HEK293T (cell line): ENCODE measurements around the gene COL10A1.

Experiments used
- CTCF ChIA-PET: fragments of 350-600 bp; formaldehyde crosslinking; extraction: SDS; loops from one replicate; lab custom pipeline; 2021; ENCODE audit warnings: antibody characterized with exemption, inconsistent platforms; lab: Yijun Ruan, JAX
- POLR2A ChIA-PET: fragments of 350-600 bp; formaldehyde crosslinking; extraction: SDS; loops from one replicate; lab custom pipeline; 2020; ENCODE audit warnings: antibody characterized with exemption, inconsistent platforms; lab: Yijun Ruan, JAX
- DNase-seq: peaks from one replicate; pipeline ENCODE4 v3.0.0; 2012; ENCODE audit warnings: mixed read lengths; ENCODE audit errors: extremely low spot score
- ARNT ChIP-seq: fragments of 450-650 bp; IDR thresholded peaks from 2 replicates; pipeline ENCODE4 v1.6.1; 2017; ENCODE audit warnings: mild to moderate bottlenecking
- BHLHE40 ChIP-seq: fragments of 450-650 bp; IDR thresholded peaks from 2 replicates; pipeline ENCODE4 v1.6.1; 2016; ENCODE audit warnings: mild to moderate bottlenecking, moderate library complexity, borderline replicate concordance
- CTBP1 ChIP-seq: fragments of 450-650 bp; IDR thresholded peaks from 2 replicates; pipeline ENCODE4 v1.6.1; 2016; ENCODE audit warnings: borderline replicate concordance
- ELF4 ChIP-seq: fragments of 450-650 bp; IDR thresholded peaks from 2 replicates; pipeline ENCODE4 v1.6.1; 2017; ENCODE audit warnings: antibody characterized with exemption
- FOXA1 ChIP-seq: fragments of 450-650 bp; IDR thresholded peaks from 2 replicates; pipeline ENCODE4 v1.6.1; 2016; ENCODE audit warnings: mild to moderate bottlenecking
- FOXK2 ChIP-seq: fragments of 450-650 bp; IDR thresholded peaks from 2 replicates; pipeline ENCODE4 v1.6.1; 2016; ENCODE audit warnings: mild to moderate bottlenecking
- FOXM1 ChIP-seq: fragments of 450-650 bp; IDR thresholded peaks from 2 replicates; pipeline ENCODE4 v1.6.1; 2017; ENCODE audit warnings: mild to moderate bottlenecking, borderline replicate concordance
- HDGF ChIP-seq: fragments of 450-650 bp; IDR thresholded peaks from 2 replicates; pipeline ENCODE4 v1.6.1; 2017; ENCODE audit warnings: antibody characterized with exemption, borderline replicate concordance
- L3MBTL2 ChIP-seq: fragments of 450-650 bp; conservative IDR thresholded peaks from 2 replicates; pipeline ENCODE4 v1.6.1; 2016; ENCODE audit warnings: mild to moderate bottlenecking
- LEF1 ChIP-seq: fragments of 450-650 bp; IDR thresholded peaks from 2 replicates; pipeline ENCODE4 v1.6.1; 2017; ENCODE audit warnings: mild to moderate bottlenecking, borderline replicate concordance
- NFRKB ChIP-seq: fragments of 450-650 bp; IDR thresholded peaks from 2 replicates; pipeline ENCODE4 v1.6.1; 2016; ENCODE audit warnings: mild to moderate bottlenecking, moderate library complexity
- SP1 ChIP-seq: fragments of 450-650 bp; IDR thresholded peaks from 2 replicates; pipeline ENCODE4 v1.6.1; 2017
- SUZ12 ChIP-seq: fragments of 450-650 bp; IDR thresholded peaks from 2 replicates; pipeline ENCODE4 v1.6.1; 2016; ENCODE audit warnings: mild to moderate bottlenecking
- TARDBP ChIP-seq: fragments of 450-650 bp; IDR thresholded peaks from 2 replicates; pipeline ENCODE4 v1.6.1; 2016
- ZNF384 ChIP-seq: fragments of 450-650 bp; IDR thresholded peaks from 2 replicates; pipeline ENCODE4 v1.6.1; 2016
- TF ChIP-seq, protein P1 (sequence below): fragments of 450-650 bp; IDR thresholded peaks from 2 replicates; pipeline ENCODE4 v1.6.1; 2016

The COL10A1 gene

DNA sequence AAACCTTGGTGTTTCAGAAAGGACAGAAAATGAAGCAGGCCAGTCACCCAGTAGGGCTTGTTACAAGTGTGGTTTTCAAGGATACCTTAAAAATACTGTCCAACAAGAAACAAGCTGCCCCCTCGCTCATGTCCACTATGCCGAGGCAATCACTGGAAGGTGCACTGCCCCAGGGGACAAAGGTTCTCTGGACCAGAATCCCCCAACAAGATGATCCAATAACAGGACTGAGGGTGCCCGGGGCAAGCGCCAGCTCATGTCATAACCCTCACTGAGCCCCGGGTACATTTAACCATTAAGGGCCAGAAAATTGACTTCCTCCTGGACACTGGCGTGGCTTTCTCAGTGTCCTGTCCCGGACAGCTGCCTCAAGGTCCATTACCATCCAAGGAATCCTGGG is 31.9 kb downstream of the COL10A1 start:
- DNase-seq, result no peak
- ChIA-PET CTCF (no interaction called here), POLR2A (no interaction called here)
- TF ChIP-seq FOXM1 (no peak), HDGF (no peak), SP1 (no peak), CTBP1 (no peak), ELF4 (no peak), ZNF384 (no peak), L3MBTL2 (no peak), BHLHE40 (no peak), ARNT (no peak), LEF1 (no peak)
- TF ChIP-seq, protein P1, sequence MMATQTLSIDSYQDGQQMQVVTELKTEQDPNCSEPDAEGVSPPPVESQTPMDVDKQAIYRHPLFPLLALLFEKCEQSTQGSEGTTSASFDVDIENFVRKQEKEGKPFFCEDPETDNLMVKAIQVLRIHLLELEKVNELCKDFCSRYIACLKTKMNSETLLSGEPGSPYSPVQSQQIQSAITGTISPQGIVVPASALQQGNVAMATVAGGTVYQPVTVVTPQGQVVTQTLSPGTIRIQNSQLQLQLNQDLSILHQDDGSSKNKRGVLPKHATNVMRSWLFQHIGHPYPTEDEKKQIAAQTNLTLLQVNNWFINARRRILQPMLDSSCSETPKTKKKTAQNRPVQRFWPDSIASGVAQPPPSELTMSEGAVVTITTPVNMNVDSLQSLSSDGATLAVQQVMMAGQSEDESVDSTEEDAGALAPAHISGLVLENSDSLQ, result no peak

DNA sequence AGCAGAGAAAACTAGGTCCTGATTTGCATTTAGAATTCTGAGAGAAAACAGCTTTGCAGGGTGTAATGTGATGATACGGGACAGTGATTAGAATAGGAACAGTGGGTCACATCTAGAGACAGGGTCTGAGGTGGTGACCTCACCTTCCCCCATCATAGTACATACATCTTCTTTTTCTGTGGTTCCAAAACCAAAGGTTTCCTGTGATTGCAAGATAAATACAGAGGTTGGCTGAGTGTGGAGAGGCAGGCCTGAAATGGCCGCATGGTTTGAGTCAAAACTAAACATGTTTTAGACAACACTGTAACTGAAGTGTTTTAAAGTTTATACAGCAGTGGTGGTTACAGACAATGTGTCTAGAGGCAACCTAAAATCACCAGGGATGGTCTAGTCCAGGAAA is 35.7 kb downstream of the COL10A1 start:
- DNase-seq, result no peak
- CTCF ChIA-PET, result no interaction called here
- no peak for TF ChIP-seq HDGF
- TF ChIP-seq SUZ12, result no peak
- no peak for TF ChIP-seq NFRKB
- no peak for TF ChIP-seq L3MBTL2
- TF ChIP-seq LEF1, result no peak
- TF ChIP-seq FOXK2, result no peak
- TF ChIP-seq FOXM1, result no peak
- no peak for TF ChIP-seq SP1
- TF ChIP-seq BHLHE40, result no peak
- TF ChIP-seq CTBP1, result no peak
- no peak for TF ChIP-seq FOXA1
- TF ChIP-seq ARNT, result no peak
- TF ChIP-seq TARDBP, result no peak
- TF ChIP-seq, protein P1, result no peak
- TF ChIP-seq ZNF384, result no peak
- no peak for TF ChIP-seq ELF4
- POLR2A ChIA-PET, result no interaction called here

DNA sequence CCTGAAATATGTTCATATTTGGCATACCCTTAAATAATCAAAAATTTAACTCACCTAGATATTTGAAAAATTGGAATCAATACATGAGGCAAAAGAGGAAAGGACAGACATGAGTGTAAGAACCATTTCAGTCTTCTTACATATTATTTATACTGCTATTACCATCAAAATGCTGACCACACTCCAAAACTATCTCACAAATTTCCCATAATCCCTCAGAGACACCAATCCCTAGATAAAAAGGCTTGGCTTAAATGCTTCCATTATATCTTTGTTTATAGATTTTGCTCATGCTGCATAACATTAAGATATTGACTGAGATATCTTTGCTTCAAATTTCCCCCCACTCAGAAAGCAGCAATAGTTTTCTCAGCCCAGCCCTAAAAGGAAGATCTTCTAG is 37.0 kb downstream of the COL10A1 start:
- no peak for DNase-seq
- CTCF ChIA-PET, result no interaction called here
- TF ChIP-seq SP1 (no peak), L3MBTL2 (no peak), SUZ12 (no peak), CTBP1 (no peak), HDGF (no peak), NFRKB (no peak), FOXM1 (no peak), ARNT (no peak), BHLHE40 (no peak), ZNF384 (no peak), TARDBP (no peak), LEF1 (no peak), FOXA1 (no peak), FOXK2 (no peak), ELF4 (no peak)
- TF ChIP-seq, protein P1, result no peak
- POLR2A ChIA-PET, result interaction anchor here (3.7 kb wide), 1 partner anchor 12 kb away, joined by 17 read pairs; the partner anchor contains the start of gene NT5DC1

DNA sequence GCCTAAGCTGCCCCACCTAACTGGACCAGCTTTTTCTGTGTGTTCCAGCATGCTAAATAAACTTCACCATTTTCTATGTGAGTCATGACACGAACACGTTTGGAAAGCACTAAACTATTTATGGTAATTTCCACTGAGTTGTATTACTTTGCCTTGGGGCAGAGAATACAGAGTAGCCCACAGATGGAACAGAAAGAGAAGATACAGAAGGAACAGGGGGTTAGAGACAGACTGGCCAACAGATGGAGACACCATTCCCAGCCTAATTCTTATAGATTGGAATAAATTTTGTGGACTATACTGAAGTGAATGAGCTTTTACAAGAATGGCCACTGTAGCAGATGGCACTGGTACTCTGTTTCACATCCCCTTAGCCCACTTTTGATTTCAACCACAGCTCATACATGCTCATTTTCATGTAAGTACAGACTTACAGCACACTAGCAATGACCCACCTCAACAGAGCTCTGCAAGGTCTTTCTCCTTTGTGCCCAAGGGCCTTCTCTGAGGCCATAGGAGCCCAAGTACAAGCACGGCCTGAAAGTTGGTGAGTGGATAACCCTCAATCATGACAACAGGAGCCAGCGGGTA is 38.4 kb downstream of the COL10A1 start:
- no peak for DNase-seq
- CTCF ChIA-PET, result no interaction called here
- TF ChIP-seq ARNT, result no peak
- TF ChIP-seq, protein P1, result no peak
- no peak for TF ChIP-seq FOXM1
- TF ChIP-seq HDGF, result no peak
- TF ChIP-seq SP1, result no peak
- TF ChIP-seq ELF4, result no peak
- no peak for TF ChIP-seq BHLHE40
- no peak for TF ChIP-seq ZNF384
- TF ChIP-seq SUZ12, result no peak
- no peak for TF ChIP-seq L3MBTL2
- no peak for TF ChIP-seq FOXA1
- no peak for TF ChIP-seq LEF1
- TF ChIP-seq NFRKB, result no peak
- no peak for TF ChIP-seq TARDBP
- no peak for TF ChIP-seq FOXK2
- no peak for TF ChIP-seq CTBP1
- POLR2A ChIA-PET, result interaction anchor here (0.6 to 3.7 kb wide), 2 partner anchors 13 to 114 kb away, joined by 3 to 17 read pairs; partner anchors contain the start of gene NT5DC1

DNA sequence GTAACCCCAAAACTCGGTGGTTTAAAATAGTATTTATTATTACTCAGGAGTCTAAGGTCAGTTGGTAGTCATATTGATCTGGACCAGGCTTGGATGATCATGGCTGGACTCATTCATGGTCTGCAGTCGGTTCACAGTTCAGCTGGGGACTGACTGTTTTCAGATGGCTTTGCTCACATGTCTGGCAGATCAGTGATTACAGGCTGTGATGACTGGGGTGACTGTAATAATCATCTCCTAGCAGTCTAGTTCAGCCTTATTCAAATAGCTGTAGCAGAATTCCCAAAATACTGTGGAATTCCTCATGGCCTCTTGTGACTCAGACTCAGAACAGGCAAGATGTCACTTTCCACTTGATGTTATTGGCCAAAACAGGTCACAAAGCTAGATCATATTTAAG is 41.6 kb downstream of the COL10A1 start:
- CTCF ChIA-PET, result no interaction called here
- TF ChIP-seq FOXK2 (no peak), SUZ12 (no peak)
- DNase-seq, result no peak
- POLR2A ChIA-PET, result interaction anchor here (3.1 kb wide), 1 partner anchor 16 kb away, joined by 7 read pairs; the partner anchor contains the start of gene NT5DC1

DNA sequence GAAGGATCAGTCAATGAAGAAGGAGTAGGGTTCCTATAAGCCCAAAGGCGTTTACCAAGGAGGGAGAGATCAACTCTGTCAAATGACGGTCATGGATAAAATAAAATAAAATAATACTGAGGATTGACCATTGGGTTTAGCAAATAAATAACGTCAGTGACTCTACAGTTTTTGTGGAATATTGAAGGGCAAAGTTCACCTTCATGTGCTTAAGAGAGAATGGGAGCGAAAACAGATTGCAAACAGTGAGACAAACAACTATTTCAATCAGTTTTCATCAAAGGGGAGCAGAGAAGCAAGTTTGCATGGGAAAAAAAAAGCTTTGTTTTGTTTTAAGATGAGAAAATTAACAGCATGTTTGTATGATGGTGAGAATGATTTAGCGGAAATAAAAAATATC is 42.9 kb downstream of the COL10A1 start:
- ChIA-PET CTCF (no interaction called here), POLR2A (interaction anchor here (3.1 kb wide), 1 partner anchor 18 kb away, joined by 7 read pairs; the partner anchor contains the start of gene NT5DC1)
- TF ChIP-seq L3MBTL2, result no peak
- TF ChIP-seq ARNT, result no peak
- TF ChIP-seq SP1, result no peak
- no peak for TF ChIP-seq CTBP1
- no peak for DNase-seq
